Measurements from ENCODE around the gene LRP1.

GRCh38 chr12:57146961-57147944, 19.0 kb downstream of the LRP1 start, which contains the start of gene LRP1-AS:
- TF ChIP-seq POLR2A (IDR thresholded peaks at IDR 0.05) (no peak), CTCF (IDR thresholded peaks at IDR 0.05) (no peak)

Measured in Peyer's patch (tissue), 4 donors.